Measurements from ENCODE around the gene GREB1. TPM values are rescaled to one million over a fixed set of nuclear protein-coding genes. Genes with fewer than 3 reads are reported as not detected.

GREB1 gene
- total RNA-seq, 1 experiment from 2014 or later = 0.90 TPM

GRCh38 chr2:11691076-11691660, 157.3 kb downstream of the GREB1 start:
- BruUV-seq (replicated peaks) = no TSS peak
- TF ChIP-seq, protein P1, sequence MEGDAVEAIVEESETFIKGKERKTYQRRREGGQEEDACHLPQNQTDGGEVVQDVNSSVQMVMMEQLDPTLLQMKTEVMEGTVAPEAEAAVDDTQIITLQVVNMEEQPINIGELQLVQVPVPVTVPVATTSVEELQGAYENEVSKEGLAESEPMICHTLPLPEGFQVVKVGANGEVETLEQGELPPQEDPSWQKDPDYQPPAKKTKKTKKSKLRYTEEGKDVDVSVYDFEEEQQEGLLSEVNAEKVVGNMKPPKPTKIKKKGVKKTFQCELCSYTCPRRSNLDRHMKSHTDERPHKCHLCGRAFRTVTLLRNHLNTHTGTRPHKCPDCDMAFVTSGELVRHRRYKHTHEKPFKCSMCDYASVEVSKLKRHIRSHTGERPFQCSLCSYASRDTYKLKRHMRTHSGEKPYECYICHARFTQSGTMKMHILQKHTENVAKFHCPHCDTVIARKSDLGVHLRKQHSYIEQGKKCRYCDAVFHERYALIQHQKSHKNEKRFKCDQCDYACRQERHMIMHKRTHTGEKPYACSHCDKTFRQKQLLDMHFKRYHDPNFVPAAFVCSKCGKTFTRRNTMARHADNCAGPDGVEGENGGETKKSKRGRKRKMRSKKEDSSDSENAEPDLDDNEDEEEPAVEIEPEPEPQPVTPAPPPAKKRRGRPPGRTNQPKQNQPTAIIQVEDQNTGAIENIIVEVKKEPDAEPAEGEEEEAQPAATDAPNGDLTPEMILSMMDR (IDR thresholded peaks at IDR 0.05; ENCODE audit: unreplicated experiment) = no peak
- Mint-ChIP-seq H3K27me3 (ENCODE audit: unreplicated experiment) (peaks cover 17% of the 10 kb centered on the region), H3K9me3 (ENCODE audit: low read depth, unreplicated experiment) (no peaks in the 10 kb centered on the region), H3K4me3 (ENCODE audit: low read depth, unreplicated experiment) (no peak overlapping the region), H3K4me1 (ENCODE audit: low read depth, unreplicated experiment) (peaks cover 11% of the 10 kb centered on the region), H3K36me3 (ENCODE audit: insufficient read depth, unreplicated experiment) (peaks cover 7% of the 10 kb centered on the region), H3K27ac (ENCODE audit: unreplicated experiment) (no peak overlapping the region)
- intact Hi-C loops (cut with micrococcal nuclease; ENCODE audit: unreplicated experiment) = loop anchor here (5.0 kb wide), 1 partner anchor 61 kb away; no protein-coding TSS in a partner anchor
- CTCF ChIA-PET = interaction anchor here (0.5 kb wide), 1 partner anchor 559 kb away, joined by 6 read pairs; no protein-coding TSS in a partner anchor
- no peak for DNase-seq

Small RNA genes within 50 kb of the gene (microRNA-seq; reads per million reads assigned to microRNA genes)
- not detected for gene MIR4429

Other genes starting within 250 kb of the GREB1 start
- gene ROCK2, start 189.4 kb upstream of the GREB1 start, total RNA-seq (2022) = 30.8 and 35.3 TPM in 2 replicates
- gene E2F6, start 67.9 kb upstream of the GREB1 start, total RNA-seq (2022) = 23.8 and 25.6 TPM in 2 replicates
- gene NTSR2, start 136.2 kb downstream of the GREB1 start, total RNA-seq (2022) = not detected in 2 replicates
- gene LPIN1, start 212.6 kb downstream of the GREB1 start, total RNA-seq (2022) = 46.2 and 53.5 TPM in 2 replicates

All from Calu3 (cell line).